HG03442 (cell line): Measurements from ENCODE around the gene FOXA2.
"Not testable (repeated sequence)": the region's sequence is repeated elsewhere in the genome, so short reads cannot be mapped to it uniquely, and the experiment has no call there.

Experiments used
- ATAC-seq: cut with Tn5 transposase; IDR thresholded peaks from one replicate; pipeline ENCODE4 v1.9.1; 2021; ENCODE audit warnings: mild to moderate bottlenecking, moderate library complexity; ENCODE audit not compliant: unreplicated experiment

FOXA2 gene

DNA sequence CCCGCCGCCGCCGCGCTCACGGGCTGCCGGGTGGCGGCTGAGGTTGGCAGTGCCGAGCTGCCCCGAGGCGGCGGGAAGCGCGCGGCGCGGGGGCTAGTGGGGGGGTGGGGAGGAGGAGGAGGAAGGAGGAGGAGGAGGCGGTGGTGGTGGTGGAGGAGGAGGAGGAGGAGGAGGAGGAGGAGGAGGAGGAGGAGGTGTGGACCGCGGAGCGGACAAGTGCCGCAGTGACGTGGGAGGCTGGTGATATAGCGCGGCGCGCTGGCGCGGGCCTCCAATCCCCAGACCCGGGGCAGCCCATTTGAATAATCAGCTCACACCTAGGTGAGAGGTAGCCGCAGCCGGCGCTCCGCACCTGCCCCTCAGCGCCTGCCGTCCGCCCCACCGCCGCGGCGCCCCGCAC, at the start of gene FOXA2:
Gene FOXA2 (minus strand): TSS at position 51 of the 400 bp plus-strand sequence. CDS start 294 bp downstream, outside the sequence.
- no peak for ATAC-seq

DNA sequence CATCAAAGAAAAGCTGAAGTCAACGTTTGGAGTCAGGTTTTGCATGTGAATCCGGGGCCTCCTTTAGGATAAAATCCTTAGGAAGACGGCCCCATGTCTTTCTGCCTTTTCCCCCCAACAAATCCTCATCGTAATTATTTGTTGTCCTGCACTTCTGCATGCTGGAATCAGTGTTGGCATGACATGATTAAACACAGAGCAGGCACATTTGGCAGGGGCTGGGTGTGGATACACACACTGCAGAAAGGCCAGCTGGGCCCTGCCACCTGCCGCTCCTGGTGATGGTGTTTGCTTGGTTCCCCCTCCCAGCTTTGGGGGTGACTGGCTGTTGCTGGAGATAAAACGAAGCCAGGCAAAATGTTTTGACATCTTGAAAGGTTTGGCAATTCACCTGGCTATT, 46.3 kb upstream of the FOXA2 start:
- no peak for ATAC-seq

DNA sequence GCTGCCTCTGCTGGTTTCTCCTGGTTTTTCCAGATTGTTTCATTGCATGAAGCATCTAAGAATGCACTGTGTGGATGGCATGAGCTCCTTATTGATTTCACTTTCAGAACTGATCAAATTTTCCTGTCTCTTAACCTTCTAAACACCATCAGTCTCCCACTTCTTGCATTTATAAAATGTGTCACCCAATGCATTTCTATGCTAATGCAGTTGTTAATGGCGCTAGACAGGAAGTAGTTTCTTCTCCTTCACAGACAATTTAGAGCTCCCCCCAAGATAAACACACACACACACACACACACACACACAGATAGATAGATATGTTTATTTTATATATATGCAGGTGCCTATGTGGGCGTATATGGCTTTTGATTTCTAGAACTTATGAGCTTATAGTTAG, 45.6 kb upstream of the FOXA2 start:
- ATAC-seq, result no peak

DNA sequence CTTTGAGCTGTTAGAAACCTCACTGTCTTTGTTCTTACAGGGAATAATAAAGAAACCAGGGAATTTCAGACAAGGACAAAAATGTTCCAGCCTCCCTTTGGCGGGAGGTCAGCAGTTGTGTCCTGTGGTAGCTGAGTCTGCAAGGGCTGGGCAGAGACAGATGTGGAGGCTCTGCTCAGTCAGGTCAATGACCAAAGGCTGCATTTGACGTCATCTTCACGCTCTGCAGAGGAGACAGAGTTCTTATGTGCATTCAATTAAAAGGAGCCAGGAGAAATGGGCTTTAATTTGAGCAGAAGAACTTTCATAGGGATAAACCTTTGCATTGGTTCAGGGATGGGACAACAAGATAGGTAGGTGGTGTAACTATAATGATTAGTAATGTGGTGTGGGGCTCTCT, 45.1 kb upstream of the FOXA2 start:
- ATAC-seq, result no peak

DNA sequence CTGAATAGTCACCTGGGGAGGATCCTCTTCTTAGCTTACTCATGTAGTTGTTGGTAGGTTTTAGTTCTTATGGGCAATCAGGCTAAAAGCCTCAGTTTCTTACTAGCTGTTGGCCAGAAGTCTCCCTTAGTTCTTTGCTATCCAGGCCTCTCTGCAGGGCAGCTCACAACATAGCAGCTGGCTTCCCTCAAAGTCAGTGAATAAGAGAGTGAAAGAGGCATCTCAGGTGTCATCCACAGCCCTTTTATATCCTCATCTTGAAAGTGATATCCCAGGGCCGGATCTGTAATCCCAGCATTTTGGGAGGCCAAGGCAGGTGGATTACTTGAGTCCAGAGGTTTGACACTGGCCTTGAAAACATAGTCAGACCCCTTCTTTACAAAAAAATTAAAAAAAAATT, 42.1 kb upstream of the FOXA2 start:
- ATAC-seq, result no peak

DNA sequence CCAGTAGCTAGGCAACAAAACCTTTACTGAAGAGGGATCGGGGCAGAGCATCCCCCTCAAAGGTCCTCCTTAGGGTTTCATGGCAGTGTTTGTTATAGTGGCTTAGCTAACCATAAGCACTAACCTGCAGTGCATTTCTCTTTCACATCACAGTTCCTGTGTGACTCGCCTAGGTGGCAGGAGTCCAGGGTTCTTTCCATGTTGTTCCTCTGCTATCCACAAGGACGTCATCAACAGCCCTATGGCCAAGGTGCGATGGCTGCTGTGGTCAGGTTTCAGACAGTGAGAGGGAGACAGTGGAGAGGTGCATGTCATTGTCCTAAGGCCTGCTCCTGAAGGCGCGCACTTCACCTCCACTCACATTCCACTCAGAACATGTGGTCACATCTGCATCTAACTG, 38.8 kb upstream of the FOXA2 start:
- no peak for ATAC-seq

DNA sequence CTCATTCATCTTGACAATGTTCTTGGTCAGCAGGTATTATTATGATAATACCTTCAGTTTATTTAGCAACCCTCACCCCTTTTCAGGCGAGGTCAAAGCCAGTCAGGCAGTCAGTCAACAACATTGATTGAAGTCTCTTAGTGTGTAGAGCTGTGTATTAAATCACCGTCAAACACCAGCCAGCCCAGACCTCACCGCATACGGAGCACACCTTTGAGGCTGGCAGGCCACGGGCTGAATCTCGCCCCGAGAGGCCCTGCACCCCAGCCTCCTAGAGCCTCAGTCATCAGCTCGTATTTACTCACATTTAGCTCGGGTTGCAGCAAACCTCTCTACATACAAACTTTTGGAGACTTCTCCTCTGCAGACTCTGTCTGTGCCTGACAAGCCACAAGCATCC, 36.0 kb upstream of the FOXA2 start:
- ATAC-seq, result no peak

DNA sequence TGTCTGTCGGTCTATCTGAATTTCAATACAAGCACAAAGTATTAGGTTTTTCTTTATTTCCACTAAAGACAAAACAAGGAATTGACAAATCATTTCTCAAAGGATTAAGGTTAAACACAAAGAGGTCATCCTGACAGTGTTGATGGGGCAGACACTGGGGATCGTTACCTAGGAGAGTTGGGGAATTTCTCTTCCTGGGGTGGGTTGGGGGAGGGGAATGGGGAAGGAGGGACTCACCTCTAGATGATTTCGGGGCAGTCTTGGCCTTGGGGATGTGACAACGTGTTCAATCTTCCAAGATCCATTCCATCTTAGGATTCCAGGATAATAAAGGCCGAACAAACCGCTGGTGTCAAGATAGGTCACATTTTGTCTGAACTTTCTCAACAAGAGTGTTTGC, 35.4 kb upstream of the FOXA2 start:
- ATAC-seq, result no peak

DNA sequence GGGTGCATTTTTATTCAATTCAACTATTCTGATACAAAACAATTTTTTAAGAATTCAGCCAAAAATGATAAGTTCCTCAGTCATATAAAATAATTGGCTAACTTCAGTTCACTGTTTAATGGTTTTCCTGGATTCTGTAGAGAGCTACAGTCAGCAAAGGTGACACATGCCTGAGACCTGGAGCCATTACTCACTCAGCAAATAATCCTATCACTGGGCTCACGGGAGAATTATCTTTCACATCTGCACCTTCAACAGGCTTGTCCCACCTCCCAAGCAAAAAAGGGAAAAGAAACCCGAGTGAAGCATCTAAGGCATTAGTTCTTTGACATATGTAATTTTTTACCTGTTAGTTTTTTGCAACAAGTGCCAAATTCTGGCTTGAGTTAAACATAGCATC, 34.9 kb upstream of the FOXA2 start:
- ATAC-seq, result no peak

DNA sequence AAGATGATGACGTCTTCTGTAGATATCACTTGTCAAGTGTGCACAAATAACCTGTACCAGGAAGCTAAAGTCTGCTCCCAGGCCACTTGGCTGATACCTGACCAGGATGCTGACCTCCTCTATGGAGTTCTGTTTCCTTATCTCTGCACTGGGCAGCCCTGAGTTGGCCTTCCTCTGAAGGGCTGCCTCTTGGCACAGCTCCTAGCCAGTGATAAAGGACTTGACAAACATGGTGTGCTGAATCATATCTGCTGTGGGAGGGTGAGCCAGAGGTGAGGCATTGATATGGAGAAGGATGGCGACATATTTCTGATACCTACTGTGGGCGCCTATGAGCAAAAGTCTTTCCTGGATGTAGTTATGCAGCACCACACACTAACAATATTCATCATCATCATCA, 32.8 kb upstream of the FOXA2 start:
- no peak for ATAC-seq

DNA sequence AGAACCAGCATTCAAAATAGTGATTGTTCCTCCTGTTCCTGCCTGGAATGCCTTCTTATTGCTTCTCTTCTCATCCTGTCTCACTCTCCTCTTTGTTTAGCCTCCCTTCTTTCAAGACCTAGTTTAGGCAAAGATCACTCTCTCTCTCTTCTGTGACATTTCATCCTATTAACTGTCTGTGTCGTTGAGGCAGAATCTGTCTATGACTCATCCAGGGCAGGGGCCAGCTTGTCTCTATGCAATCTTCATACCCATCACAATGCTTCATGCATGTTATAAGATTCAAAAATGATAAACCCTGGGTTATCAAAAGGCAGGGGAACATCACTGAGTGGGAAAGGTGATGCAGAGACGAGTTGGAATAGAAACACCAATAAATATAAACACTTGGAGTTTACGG, 32.2 kb upstream of the FOXA2 start:
- ATAC-seq, result no peak

DNA sequence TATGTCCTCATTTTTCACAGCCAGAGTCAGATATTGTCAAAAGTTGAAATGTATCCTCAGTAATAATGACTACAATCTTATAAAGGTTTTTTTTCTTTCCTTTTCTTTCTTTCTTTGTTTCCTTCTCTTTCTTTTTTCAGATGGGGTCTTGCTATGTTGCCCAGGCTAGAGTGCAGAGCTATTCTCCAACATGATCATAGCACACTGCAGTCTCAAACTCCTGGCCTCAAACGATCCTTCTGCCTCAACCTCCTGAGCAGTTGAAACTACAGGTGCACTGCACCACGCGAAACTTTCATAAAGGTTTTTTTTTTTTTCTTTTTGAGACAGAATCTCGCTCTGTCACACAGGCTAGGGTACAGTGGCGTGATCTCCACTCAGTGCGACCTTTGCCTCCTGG, 31.1 kb upstream of the FOXA2 start:
- ATAC-seq, result no peak

DNA sequence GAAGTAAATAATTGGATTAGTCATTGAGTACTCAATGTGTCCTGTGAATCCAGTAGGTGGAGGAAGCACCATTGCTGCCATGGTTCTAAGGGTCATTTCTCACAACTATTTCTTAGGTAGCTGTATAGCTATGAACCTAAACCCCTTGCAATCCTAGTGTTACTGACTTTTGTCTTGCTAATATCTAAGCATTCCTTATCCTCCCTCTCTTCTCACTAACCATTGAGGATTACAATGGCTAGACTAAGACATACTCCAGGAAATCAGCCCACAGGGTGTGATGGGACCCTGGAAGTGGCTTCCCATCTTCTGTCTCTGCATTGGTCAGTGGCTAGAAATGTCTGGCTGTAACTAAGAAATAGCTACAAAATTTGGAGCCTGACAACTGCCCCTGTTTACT, 27.3 kb upstream of the FOXA2 start:
- no peak for ATAC-seq

DNA sequence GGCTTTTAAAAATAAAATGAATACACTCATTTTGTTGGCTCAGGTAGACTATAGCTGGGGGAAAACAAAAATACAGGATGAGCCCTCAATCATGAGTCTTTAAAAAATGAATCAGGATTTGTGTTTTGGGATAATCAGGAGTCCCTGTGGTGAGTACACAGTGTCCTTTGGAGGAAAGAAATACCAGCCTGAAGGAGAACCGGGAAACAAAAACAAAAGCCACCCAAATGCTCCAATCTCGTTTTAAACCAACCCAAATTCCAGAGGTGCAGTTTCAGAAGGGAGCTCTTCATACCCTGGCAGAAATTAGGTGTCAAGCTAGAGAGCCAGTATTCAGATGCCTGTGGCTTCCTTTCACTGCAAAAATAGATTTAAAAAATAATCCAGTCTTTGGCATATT, 23.3 kb upstream of the FOXA2 start:
- no peak for ATAC-seq

DNA sequence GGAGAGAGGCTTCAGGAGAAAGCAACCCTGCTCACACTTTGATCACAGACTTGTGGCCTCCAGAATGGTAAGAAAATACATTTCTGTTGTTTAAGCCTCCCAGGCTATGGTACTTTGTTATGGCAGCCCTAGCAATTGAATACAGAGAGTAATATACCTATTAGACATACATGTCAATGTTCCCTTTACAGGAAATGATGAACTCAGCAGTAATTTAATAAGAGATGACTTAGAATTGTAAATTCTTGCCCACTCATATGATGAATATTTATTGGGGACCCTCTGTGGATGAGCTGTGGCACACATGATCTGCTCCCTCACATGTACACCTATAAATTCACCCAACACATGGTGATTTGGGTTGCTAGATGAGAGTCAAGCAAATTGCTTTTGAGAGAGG, 20.4 kb upstream of the FOXA2 start:
- no peak for ATAC-seq

DNA sequence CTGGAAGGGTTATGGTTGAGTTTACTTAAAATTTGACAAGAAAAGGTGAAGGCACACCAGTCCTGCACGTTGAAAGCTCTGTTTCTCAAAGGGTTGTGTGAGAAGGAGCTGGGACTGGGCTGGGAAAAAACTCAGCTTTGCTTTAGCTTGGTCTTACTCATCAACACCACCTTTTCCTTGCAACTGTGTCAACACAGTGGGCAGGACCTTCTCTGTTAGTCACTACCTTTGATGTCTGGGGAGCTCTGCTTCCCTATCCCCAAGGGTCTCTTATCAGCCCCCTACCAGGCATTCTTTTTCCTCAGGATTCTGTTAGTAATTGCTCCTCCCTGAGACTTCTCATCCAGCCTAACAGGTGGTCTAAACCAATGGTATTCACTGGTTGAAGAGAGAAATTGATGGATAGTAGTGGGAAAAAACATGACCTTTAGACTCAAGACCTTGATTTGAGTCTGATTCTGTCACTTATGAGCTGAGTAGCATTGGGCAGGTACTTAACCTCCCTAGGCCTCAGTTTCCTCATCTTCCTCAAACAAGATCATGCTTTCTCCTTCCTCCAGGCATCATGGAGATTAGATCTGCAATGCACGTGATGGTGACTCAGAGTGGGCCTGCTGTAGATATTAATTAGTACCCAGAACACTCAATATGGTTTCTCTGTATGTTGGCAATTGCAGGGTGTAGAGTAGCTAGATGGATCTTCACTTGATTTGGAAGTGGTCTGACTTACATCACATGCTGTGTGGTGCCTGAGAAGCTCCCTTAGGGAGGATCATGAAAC, 17.2 kb upstream of the FOXA2 start:
- no peak for ATAC-seq

DNA sequence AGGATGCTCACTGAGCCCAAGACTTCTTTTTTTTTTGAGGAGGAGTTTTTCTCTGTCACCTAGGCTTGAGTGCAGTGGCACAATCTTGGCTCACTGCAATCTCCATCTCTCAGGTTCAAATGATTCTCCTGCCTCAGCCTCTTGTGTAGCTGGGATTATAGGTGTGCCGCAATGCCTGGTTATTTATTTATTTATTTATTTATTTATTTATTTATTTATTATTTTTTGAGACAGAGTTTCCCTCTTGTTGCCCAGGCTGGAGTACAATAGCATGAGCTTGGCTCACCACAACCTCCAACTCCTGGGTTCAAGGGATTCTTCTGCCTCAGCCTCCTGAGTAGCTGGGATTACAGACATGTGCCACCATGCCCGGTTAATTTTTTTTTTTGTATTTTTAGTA, 14.9 kb upstream of the FOXA2 start:
- ATAC-seq, result not testable (repeated sequence)

DNA sequence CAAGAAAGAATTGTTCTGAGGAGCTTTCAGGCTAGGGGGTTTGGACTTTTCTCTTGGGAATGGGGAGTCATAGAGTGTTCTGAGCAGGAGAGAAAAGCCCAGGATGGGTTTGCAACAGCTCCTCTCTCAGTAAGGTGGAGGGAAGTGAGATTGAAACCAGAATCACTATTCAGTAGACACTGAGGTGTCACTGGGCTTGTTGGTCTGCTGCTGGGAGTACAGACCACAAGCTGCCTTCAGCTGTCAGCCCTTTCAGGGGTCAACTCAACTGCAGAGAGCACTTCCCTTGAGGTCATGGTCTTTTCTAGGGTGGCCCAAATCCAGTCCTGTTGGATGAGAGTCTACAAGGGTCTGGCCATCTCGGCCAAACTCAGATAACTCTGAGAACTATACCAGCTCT, 12.9 kb upstream of the FOXA2 start:
- ATAC-seq, result no peak

DNA sequence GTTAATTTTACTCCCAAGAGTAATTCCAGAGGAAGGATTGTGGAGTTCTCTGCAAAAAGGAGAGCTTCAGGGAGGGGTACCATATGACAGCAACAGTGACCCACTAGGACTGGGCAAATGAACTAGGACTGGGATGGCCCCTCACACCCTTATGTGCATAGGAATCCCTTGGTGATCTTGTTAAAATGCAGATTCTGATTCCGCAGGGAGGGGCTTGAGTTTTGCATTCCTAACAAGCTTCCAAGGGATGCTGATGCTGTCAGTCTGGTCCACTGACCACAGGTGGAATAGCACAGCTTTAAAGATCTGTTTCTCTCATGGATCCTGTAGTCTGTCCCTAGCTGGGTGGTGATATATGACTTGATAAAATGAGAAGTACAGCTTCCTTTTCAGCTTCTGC, 6.3 kb upstream of the FOXA2 start:
- no peak for ATAC-seq

DNA sequence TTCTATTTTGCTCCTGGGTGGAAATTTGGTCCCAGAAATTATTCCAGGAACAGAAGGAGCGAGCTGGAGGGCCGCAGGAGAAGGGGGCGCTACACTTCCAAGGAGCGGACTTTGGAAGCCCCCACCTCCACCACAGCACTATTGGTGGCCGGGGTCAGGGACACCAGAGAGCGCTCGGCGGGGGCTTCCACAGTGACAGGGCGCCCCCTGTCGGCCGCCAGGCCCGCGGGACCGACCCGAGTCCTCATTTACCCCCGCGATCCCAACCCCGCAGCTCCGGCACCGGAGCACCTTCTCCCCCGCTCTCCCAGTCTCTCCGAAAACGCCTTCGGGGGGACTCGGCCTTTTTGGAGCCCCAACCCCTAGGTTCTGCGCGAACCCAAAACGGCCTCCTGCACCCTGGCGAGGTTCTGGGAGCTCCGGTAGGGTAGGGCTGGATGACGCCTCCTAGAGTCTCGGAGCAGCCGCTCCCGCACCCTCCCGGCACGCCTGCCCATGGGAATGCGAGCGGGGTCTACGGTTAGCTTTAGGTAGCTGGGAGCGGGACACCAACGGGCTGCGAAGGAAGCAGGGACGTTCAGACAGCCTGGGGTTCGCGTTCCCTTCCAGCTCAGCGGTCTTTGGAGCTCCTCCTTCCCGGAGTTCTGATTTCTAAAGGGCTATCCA, 2.4 kb upstream of the FOXA2 start:
- ATAC-seq, result no peak

DNA sequence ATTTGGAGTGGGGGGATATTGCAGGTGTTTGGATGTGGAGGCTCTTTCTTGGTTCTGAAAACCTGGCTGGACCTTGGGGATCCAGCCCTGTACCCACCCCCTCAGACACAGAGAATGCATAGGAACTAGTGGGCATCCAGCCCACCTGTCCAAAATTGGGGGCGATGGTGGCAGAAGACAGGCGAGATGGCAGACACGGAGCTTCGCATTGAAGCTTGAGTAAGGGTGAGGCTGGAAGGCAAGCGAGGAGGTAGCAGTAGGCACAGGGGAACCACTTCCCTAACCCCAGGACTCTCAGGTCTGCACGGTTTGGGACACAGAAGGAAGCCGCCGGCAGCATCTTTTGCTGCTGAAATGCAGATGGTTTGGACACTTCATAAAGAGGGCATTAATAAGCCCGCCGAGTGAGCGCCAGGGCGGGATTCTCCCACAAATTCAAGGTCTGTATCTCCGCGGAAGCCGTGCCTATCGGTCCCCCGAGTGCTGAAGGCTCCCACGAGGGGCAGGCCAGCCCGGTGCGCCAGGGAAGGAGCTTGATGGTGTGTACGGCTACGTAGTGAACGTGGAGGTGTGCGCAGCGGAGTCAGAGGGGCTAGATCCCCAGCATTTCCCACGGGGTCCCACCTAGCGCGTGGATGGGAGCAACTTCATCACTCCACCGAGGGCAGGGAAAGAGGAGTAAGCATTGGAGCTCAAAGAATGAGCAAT, 1.6 kb upstream of the FOXA2 start:
- no peak for ATAC-seq
